HepG2 (cell line): ENCODE measurements around the gene EPHA4. TPM values are rescaled to one million over a fixed set of nuclear protein-coding genes. Genes with fewer than 3 reads are reported as not detected.

Experiments
- ATF6 ChIP-seq: sonication (generic); formaldehyde crosslinking; conservative IDR thresholded peaks from 2 replicates; pipeline ENCODE4 v1.4.0; 2020; ENCODE audit warnings: missing genetic modification reagents
- NCOR1 ChIP-seq: fragments of 200-600 bp; sonication (generic); IDR thresholded peaks from 2 replicates; pipeline ENCODE4 v1.7.0; 2017; ENCODE audit warnings: antibody characterized with exemption, low read length, borderline replicate concordance
- PRDM10 ChIP-seq: sonication (generic); formaldehyde crosslinking; IDR thresholded peaks from 2 replicates; pipeline ENCODE4 v1.4.0; 2020; ENCODE audit warnings: low read depth, missing genetic modification reagents
- ZNF577 ChIP-seq: sonication (generic); formaldehyde crosslinking; IDR thresholded peaks from 2 replicates; pipeline ENCODE4 v1.4.0; 2020; ENCODE audit warnings: mild to moderate bottlenecking, low read depth, missing genetic modification reagents, borderline replicate concordance
- polyA plus RNA-seq, 8 experiments: library from polyadenylated mRNA; depleted of rRNA in 3 of 8; stranded (reverse) in 7 of 8; unstranded in 1 of 8; fragments of >200 nt; fragmentation: Illumina TruSeq in 4 of 8; extraction: Trizol in 4 of 8; gene quantifications; 2 replicates each; pipeline versions ENCODE4 v1.2.1 to v1.2.3, GENCODE V29; 2011 to 2016; ENCODE audit warnings: low read depth in 4 of 8, missing spikeins in 1 of 8, mixed read lengths in 1 of 8; ENCODE audit not compliant: insufficient read depth in 1 of 8
- total RNA-seq, 5 experiments: library from RNA; depleted of rRNA; stranded (reverse); fragments of >200 nt; fragmentation: Illumina TruSeq; extraction: Trizol; gene quantifications; 2 replicates each; pipeline ENCODE4 v1.2.3, GENCODE V29; 2016; ENCODE audit warnings: low read depth in 1 of 5
- TF ChIP-seq, protein P1 (sequence below): sonication (generic); formaldehyde crosslinking; IDR thresholded peaks from 2 replicates; pipeline ENCODE4 v1.4.0; 2020; ENCODE audit warnings: missing genetic modification reagents
- TF ChIP-seq, protein P2 (sequence below): sonication (generic); formaldehyde crosslinking; IDR thresholded peaks from 2 replicates; pipeline ENCODE4 v1.4.0; 2020; ENCODE audit warnings: missing genetic modification reagents, borderline replicate concordance

The EPHA4 gene
- total and polyA plus RNA-seq, 2 of the 13 experiments (the other 11 are each of a cell fraction or from before 2014, with no cell fraction given) = not detected

DNA sequence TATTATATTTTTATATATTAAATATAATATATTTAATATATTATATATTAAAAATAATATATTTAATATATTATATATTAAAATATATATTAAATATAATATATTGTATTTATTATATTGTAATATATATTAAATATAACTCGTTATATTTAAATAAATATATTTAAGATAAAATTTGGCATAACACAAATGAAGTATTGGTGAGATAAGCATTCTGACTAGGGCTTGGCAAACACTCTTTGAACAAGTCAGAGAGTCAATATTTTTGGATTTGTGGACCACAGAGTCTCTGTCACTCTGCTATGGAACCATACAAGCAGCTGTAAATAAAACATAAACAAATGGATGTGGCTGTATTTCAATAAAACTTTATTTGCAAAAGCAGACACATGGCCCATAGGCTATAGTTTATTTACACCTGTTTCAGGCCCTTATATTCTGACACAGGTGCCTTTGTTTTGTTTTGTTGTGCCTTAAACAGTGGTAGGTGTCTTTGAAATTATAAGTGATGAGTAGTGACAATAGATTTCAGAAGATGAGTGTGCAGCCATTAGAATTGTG is 190.1 kb downstream of the EPHA4 start (continued):
- TF ChIP-seq PRDM10 (no peak), NCOR1 (no peak), ZNF577 (CRISPR knock-in tag) (no peak), ATF6 (CRISPR knock-in tag) (no peak)
- TF ChIP-seq, protein P1, sequence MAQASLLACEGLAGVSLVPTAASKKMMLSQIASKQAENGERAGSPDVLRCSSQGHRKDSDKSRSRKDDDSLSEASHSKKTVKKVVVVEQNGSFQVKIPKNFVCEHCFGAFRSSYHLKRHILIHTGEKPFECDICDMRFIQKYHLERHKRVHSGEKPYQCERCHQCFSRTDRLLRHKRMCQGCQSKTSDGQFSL (CRISPR knock-in tag) = no peak
- TF ChIP-seq, protein P2, sequence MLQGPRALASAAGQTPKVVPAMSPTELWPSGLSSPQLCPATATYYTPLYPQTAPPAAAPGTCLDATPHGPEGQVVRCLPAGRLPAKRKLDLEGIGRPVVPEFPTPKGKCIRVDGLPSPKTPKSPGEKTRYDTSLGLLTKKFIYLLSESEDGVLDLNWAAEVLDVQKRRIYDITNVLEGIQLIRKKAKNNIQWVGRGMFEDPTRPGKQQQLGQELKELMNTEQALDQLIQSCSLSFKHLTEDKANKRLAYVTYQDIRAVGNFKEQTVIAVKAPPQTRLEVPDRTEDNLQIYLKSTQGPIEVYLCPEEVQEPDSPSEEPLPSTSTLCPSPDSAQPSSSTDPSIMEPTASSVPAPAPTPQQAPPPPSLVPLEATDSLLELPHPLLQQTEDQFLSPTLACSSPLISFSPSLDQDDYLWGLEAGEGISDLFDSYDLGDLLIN (CRISPR knock-in tag) = no peak
